HEK293T (cell line): ENCODE measurements around the gene E2F8.
"Not testable (repeated sequence)": the region's sequence is repeated elsewhere in the genome, so short reads cannot be mapped to it uniquely, and the experiment has no call there.

Experiments
- CTCF ChIA-PET: fragments of 350-600 bp; formaldehyde crosslinking; extraction: SDS; loops from one replicate; lab custom pipeline; 2021; ENCODE audit warnings: antibody characterized with exemption, inconsistent platforms; lab: Yijun Ruan, JAX
- POLR2A ChIA-PET: fragments of 350-600 bp; formaldehyde crosslinking; extraction: SDS; loops from one replicate; lab custom pipeline; 2020; ENCODE audit warnings: antibody characterized with exemption, inconsistent platforms; lab: Yijun Ruan, JAX
- DNase-seq: peaks from one replicate; pipeline ENCODE4 v3.0.0; 2012; ENCODE audit warnings: mixed read lengths; ENCODE audit errors: extremely low spot score
- ARNT ChIP-seq: fragments of 450-650 bp; IDR thresholded peaks from 2 replicates; pipeline ENCODE4 v1.6.1; 2017; ENCODE audit warnings: mild to moderate bottlenecking
- BHLHE40 ChIP-seq: fragments of 450-650 bp; IDR thresholded peaks from 2 replicates; pipeline ENCODE4 v1.6.1; 2016; ENCODE audit warnings: mild to moderate bottlenecking, moderate library complexity, borderline replicate concordance
- CTBP1 ChIP-seq: fragments of 450-650 bp; IDR thresholded peaks from 2 replicates; pipeline ENCODE4 v1.6.1; 2016; ENCODE audit warnings: borderline replicate concordance
- ELF4 ChIP-seq: fragments of 450-650 bp; IDR thresholded peaks from 2 replicates; pipeline ENCODE4 v1.6.1; 2017; ENCODE audit warnings: antibody characterized with exemption
- FOXA1 ChIP-seq: fragments of 450-650 bp; IDR thresholded peaks from 2 replicates; pipeline ENCODE4 v1.6.1; 2016; ENCODE audit warnings: mild to moderate bottlenecking
- FOXK2 ChIP-seq: fragments of 450-650 bp; IDR thresholded peaks from 2 replicates; pipeline ENCODE4 v1.6.1; 2016; ENCODE audit warnings: mild to moderate bottlenecking
- FOXM1 ChIP-seq: fragments of 450-650 bp; IDR thresholded peaks from 2 replicates; pipeline ENCODE4 v1.6.1; 2017; ENCODE audit warnings: mild to moderate bottlenecking, borderline replicate concordance
- HDGF ChIP-seq: fragments of 450-650 bp; IDR thresholded peaks from 2 replicates; pipeline ENCODE4 v1.6.1; 2017; ENCODE audit warnings: antibody characterized with exemption, borderline replicate concordance
- L3MBTL2 ChIP-seq: fragments of 450-650 bp; conservative IDR thresholded peaks from 2 replicates; pipeline ENCODE4 v1.6.1; 2016; ENCODE audit warnings: mild to moderate bottlenecking
- LEF1 ChIP-seq: fragments of 450-650 bp; IDR thresholded peaks from 2 replicates; pipeline ENCODE4 v1.6.1; 2017; ENCODE audit warnings: mild to moderate bottlenecking, borderline replicate concordance
- NFRKB ChIP-seq: fragments of 450-650 bp; IDR thresholded peaks from 2 replicates; pipeline ENCODE4 v1.6.1; 2016; ENCODE audit warnings: mild to moderate bottlenecking, moderate library complexity
- PKNOX1 ChIP-seq: fragments of 450-650 bp; IDR thresholded peaks from 2 replicates; pipeline ENCODE4 v1.6.1; 2016
- SP1 ChIP-seq: fragments of 450-650 bp; IDR thresholded peaks from 2 replicates; pipeline ENCODE4 v1.6.1; 2017
- SUZ12 ChIP-seq: fragments of 450-650 bp; IDR thresholded peaks from 2 replicates; pipeline ENCODE4 v1.6.1; 2016; ENCODE audit warnings: mild to moderate bottlenecking
- TARDBP ChIP-seq: fragments of 450-650 bp; IDR thresholded peaks from 2 replicates; pipeline ENCODE4 v1.6.1; 2016
- ZNF384 ChIP-seq: fragments of 450-650 bp; IDR thresholded peaks from 2 replicates; pipeline ENCODE4 v1.6.1; 2016

E2F8 gene

GRCh38 chr11:19281041-19281440 is 40.3 kb upstream of the E2F8 start:
- ChIA-PET CTCF (interaction anchor here (0.7 kb wide), 1 partner anchor 21 kb away, joined by 4 read pairs; no protein-coding TSS in a partner anchor), POLR2A (no interaction called here)
- no peak for DNase-seq
- TF ChIP-seq ARNT (no peak), SUZ12 (no peak), ELF4 (no peak), FOXM1 (no peak), SP1 (no peak), HDGF (no peak), ZNF384 (no peak), LEF1 (no peak), L3MBTL2 (no peak), FOXK2 (no peak), PKNOX1 (no peak), BHLHE40 (no peak), CTBP1 (no peak), NFRKB (no peak), FOXA1 (no peak), TARDBP (no peak)

GRCh38 chr11:19279451-19279850 is 38.7 kb upstream of the E2F8 start:
- POLR2A ChIA-PET, result no interaction called here
- CTCF ChIA-PET, result interaction anchor here (1.0 kb wide), 1 partner anchor 20 kb away, joined by 3 read pairs; no protein-coding TSS in a partner anchor
- no peak for DNase-seq
- no peak for TF ChIP-seq ARNT
- no peak for TF ChIP-seq ELF4
- no peak for TF ChIP-seq SUZ12
- no peak for TF ChIP-seq SP1
- no peak for TF ChIP-seq TARDBP
- TF ChIP-seq ZNF384, result no peak
- no peak for TF ChIP-seq CTBP1
- TF ChIP-seq PKNOX1, result no peak

GRCh38 chr11:19276859-19277808 is 36.4 kb upstream of the E2F8 start:
- CTCF ChIA-PET, result no interaction called here
- no peak for TF ChIP-seq SP1
- no peak for TF ChIP-seq NFRKB
- no peak for TF ChIP-seq ARNT
- no peak for TF ChIP-seq BHLHE40
- no peak for TF ChIP-seq LEF1
- no peak for TF ChIP-seq ZNF384
- no peak for TF ChIP-seq HDGF
- TF ChIP-seq ELF4, result no peak
- no peak for TF ChIP-seq FOXK2
- TF ChIP-seq FOXM1, result no peak
- no peak for TF ChIP-seq L3MBTL2
- TF ChIP-seq FOXA1, result no peak
- no peak for TF ChIP-seq PKNOX1
- POLR2A ChIA-PET, result no interaction called here

GRCh38 chr11:19275496-19275895 is 34.8 kb upstream of the E2F8 start:
- no peak for DNase-seq
- ChIA-PET POLR2A (no interaction called here), CTCF (no interaction called here)
- TF ChIP-seq SP1 (no peak), HDGF (no peak), TARDBP (no peak), FOXM1 (no peak), ZNF384 (no peak), BHLHE40 (no peak), L3MBTL2 (no peak), FOXK2 (no peak), ELF4 (no peak), FOXA1 (no peak), ARNT (no peak), CTBP1 (no peak), PKNOX1 (no peak), LEF1 (no peak)

More at GRCh38 chr11:19276859-19277808, 36.4 kb upstream of the E2F8 start:
- DNase-seq, result no peak

GRCh38 chr11:19273219-19273618 is 32.5 kb upstream of the E2F8 start:
- CTCF ChIA-PET, DNase-seq, POLR2A ChIA-PET: not testable (repeated sequence)
